ENCODE data around the gene NPIPB6. TPM values are rescaled to one million over a fixed set of nuclear protein-coding genes. Genes with fewer than 3 reads are reported as not detected.

The NPIPB6 gene
- total and polyA plus RNA-seq, 9 donors = 0.57 to 6.7 (median 2.8) TPM

DNA sequence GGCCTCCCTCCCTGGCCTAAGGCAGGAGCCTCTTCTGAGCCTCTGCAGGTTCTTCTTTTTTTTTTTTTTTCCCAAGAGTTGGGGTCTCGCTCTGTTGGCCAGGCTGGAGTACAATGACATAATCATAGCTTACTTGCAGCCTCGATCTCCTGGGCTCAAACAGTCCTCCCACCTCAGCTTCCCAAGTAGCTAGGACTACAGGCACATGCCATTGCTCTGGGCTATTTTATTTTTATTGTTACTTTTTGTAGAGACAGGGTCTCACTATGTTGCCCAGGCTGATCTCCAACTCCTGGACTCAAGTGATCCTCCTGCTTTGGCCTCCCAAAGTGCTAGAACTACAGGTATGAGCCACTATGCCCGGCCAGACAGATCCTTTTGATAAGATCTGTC lies 38.4 kb downstream of the NPIPB6 start:
- no peak for DNase-seq
- H3K36me3 ChIP-seq = no peaks in the 10 kb centered on the region
- H3K4me1 ChIP-seq (ENCODE audit: insufficient read depth) = no peaks in the 10 kb centered on the region
- no peak for TF ChIP-seq POLR2A (IDR thresholded peaks at IDR 0.05)
- TF ChIP-seq, protein P1, sequence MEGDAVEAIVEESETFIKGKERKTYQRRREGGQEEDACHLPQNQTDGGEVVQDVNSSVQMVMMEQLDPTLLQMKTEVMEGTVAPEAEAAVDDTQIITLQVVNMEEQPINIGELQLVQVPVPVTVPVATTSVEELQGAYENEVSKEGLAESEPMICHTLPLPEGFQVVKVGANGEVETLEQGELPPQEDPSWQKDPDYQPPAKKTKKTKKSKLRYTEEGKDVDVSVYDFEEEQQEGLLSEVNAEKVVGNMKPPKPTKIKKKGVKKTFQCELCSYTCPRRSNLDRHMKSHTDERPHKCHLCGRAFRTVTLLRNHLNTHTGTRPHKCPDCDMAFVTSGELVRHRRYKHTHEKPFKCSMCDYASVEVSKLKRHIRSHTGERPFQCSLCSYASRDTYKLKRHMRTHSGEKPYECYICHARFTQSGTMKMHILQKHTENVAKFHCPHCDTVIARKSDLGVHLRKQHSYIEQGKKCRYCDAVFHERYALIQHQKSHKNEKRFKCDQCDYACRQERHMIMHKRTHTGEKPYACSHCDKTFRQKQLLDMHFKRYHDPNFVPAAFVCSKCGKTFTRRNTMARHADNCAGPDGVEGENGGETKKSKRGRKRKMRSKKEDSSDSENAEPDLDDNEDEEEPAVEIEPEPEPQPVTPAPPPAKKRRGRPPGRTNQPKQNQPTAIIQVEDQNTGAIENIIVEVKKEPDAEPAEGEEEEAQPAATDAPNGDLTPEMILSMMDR (IDR thresholded peaks at IDR 0.05) = no peak
- no peak for TF ChIP-seq EP300 (IDR thresholded peaks at IDR 0.05)
- H3K4me3 ChIP-seq = no peak overlapping the region
- H3K27ac ChIP-seq = no peak overlapping the region
- WGBS, 3 donors = 79 to 90% (median 83%) methylated on average over 3 of the region's 3 CpGs
- H3K27me3 ChIP-seq = no peaks in the 10 kb centered on the region
- intact Hi-C loops (cut with DNase I) = no loop called here
- H3K9me3 ChIP-seq = no peaks in the 10 kb centered on the region

- DNase-seq = no peak
- no peak overlapping the region for H3K4me3 ChIP-seq
- TF ChIP-seq, protein P1 (IDR thresholded peaks at IDR 0.05) = no peak
- no peak for TF ChIP-seq EP300 (IDR thresholded peaks at IDR 0.05)
- no peak for TF ChIP-seq POLR2A (IDR thresholded peaks at IDR 0.05)
- H3K27me3 ChIP-seq = no peaks in the 10 kb centered on the region
- H3K27ac ChIP-seq = no peak overlapping the region
- H3K4me1 ChIP-seq (ENCODE audit: insufficient read depth) = no peaks in the 10 kb centered on the region
- intact Hi-C loops (cut with DNase I) = no loop called here
- no peaks in the 10 kb centered on the region for H3K36me3 ChIP-seq
- 59 to 71% (median 64%) methylated on average over 5 of the region's 5 CpGs for WGBS, 3 donors
- H3K9me3 ChIP-seq = no peaks in the 10 kb centered on the region
Measured at GRCh38 chr16:28324235-28324886, 38.9 kb downstream of the NPIPB6 start.

DNA sequence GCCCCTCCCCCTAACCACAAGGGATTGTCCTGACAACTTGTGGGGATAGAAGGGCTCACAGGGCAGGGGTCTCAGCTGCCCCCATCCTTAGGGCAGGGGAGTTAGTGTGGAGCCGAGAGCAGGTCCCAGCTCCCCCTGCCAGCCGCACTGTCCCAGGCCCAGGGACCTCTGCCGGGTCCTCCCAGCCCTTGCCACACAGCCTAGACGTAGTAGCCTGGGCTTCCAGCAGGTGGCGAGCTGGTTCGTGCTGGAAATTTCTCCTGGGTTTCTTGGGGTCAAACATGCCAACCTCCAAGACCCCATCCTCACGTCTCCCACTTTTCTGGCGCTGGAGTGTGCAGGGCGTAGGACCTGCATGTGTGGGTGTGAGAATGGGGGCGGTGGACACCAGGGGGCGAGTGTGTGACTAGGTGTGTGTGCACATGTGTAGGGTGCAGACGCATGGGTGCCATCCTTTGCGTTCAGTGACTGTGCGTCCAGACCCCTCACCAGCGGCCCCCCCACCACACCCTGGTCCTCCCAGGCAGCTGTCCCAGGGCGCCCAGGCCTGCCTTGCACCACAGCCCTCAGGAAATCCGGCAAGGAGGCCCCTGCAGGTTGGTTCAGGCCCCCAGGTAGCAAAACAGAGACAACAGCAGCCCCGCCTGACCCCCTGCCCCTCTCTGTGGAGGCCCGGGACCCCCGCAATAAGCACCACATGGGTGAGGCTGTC lies 41.5 kb downstream of the NPIPB6 start:
- intact Hi-C loops (cut with DNase I) = no loop called here
- H3K27me3 ChIP-seq = no peaks in the 10 kb centered on the region
- WGBS, 3 donors = 62 to 73% (median 63%) methylated on average over 19 to 20 of the region's 20 CpGs
- no peaks in the 10 kb centered on the region for H3K4me1 ChIP-seq (ENCODE audit: insufficient read depth)
- no peak for DNase-seq
- TF ChIP-seq POLR2A (IDR thresholded peaks at IDR 0.05) = no peak
- TF ChIP-seq, protein P1 (IDR thresholded peaks at IDR 0.05) = no peak
- no peak for TF ChIP-seq EP300 (IDR thresholded peaks at IDR 0.05)
- no peaks in the 10 kb centered on the region for H3K36me3 ChIP-seq
- no peak overlapping the region for H3K4me3 ChIP-seq
- H3K9me3 ChIP-seq = no peaks in the 10 kb centered on the region
- no peak overlapping the region for H3K27ac ChIP-seq

- H3K4me3 ChIP-seq = no peak overlapping the region
- no peaks in the 10 kb centered on the region for H3K27me3 ChIP-seq
- H3K36me3 ChIP-seq = no peaks in the 10 kb centered on the region
- intact Hi-C loops (cut with DNase I) = no loop called here
- H3K4me1 ChIP-seq (ENCODE audit: insufficient read depth) = no peaks in the 10 kb centered on the region
- H3K27ac ChIP-seq = no peak overlapping the region
- no peaks in the 10 kb centered on the region for H3K9me3 ChIP-seq
- no peak for DNase-seq
- WGBS, 3 donors = 92 to 96% (median 93%) methylated on average over 49 of the region's 49 CpGs
- TF ChIP-seq POLR2A (IDR thresholded peaks at IDR 0.05) (no peak), EP300 (IDR thresholded peaks at IDR 0.05) (no peak)
- TF ChIP-seq, protein P1 (IDR thresholded peaks at IDR 0.05) = no peak
Measured at GRCh38 chr16:28320741-28321140, 42.6 kb downstream of the NPIPB6 start.

Data from ovary (tissue), 9 donors.